Activated naive CD8-positive, alpha-beta T cell treated with anti-CD3 and anti-CD28 coated beads, Interleukin-2, amount 10 ng/mL, durations not matched to agents 7 days and 5 days (primary cell): ENCODE measurements around the gene SART3. TPM values are rescaled to one million over a fixed set of nuclear protein-coding genes. Genes with fewer than 3 reads are reported as not detected.

Experiments used
- ATAC-seq: fragments of 150-1000 bp; cut with Tn5 transposase; one replicate; pipeline ENCODE4 v1.10.0; 2021; ENCODE audit warnings: low read depth, moderate library complexity
- POLR2A ChIA-PET: fragments of 350-600 bp; sonication (Branson Sonifier 250); formaldehyde crosslinking; loops from one replicate; lab custom pipeline; 2021; ENCODE audit warnings: antibody characterized with exemption; lab: Charles Lee
- DNase-seq: peaks from one replicate; pipeline ENCODE4 v3.0.0; 2021
- H3K27ac Mint-ChIP-seq: one replicate; pipeline ENCODE4 v1.8.0; 2022; ENCODE audit warnings: mild to moderate bottlenecking, mixed read lengths
- H3K27me3 Mint-ChIP-seq: one replicate; pipeline ENCODE4 v1.8.0; 2022; ENCODE audit warnings: mild to moderate bottlenecking, moderate library complexity, mixed read lengths
- H3K36me3 Mint-ChIP-seq: one replicate; pipeline ENCODE4 v1.8.0; 2021; ENCODE audit warnings: mild to moderate bottlenecking, mixed read lengths
- H3K4me1 Mint-ChIP-seq: one replicate; pipeline ENCODE4 v1.8.0; 2021; ENCODE audit warnings: mixed read lengths
- H3K4me3 Mint-ChIP-seq: one replicate; pipeline ENCODE4 v1.8.0; 2022; ENCODE audit warnings: mild to moderate bottlenecking, moderate library complexity, mixed read lengths
- H3K9me3 Mint-ChIP-seq: one replicate; pipeline ENCODE4 v1.8.0; 2021; ENCODE audit warnings: mixed read lengths
- total RNA-seq, 2 experiments: library from RNA; stranded (reverse); gene quantifications; one replicate each; pipeline ENCODE4 v1.2.3, GENCODE V29; 2021

SART3 gene
- total RNA-seq, 2 experiments from 2014 or later: 79.9 to 88.3 TPM

- no peak for DNase-seq
- peaks cover 6% of the 10 kb centered on the region for H3K4me1 Mint-ChIP-seq
- H3K27me3 Mint-ChIP-seq: peaks cover 11% of the 10 kb centered on the region
- peaks cover 8% of the 10 kb centered on the region for H3K9me3 Mint-ChIP-seq
- H3K36me3 Mint-ChIP-seq: peaks cover 3% of the 10 kb centered on the region
- POLR2A ChIA-PET: no interaction called here
- H3K4me3 Mint-ChIP-seq: no peak overlapping the region
- no peak overlapping the region for H3K27ac Mint-ChIP-seq
- no peak for ATAC-seq
Observed at GRCh38 chr12:108602976-108603704, 42.2 kb upstream of the SART3 start.

GRCh38 chr12:108602209-108602705 lies 41.3 kb upstream of the SART3 start:
- Mint-ChIP-seq H3K36me3 (peaks cover 3% of the 10 kb centered on the region), H3K4me1 (peaks cover 6% of the 10 kb centered on the region), H3K9me3 (peaks cover 8% of the 10 kb centered on the region), H3K4me3 (no peak overlapping the region), H3K27ac (peak overlapping the region; percentile 51), H3K27me3 (peaks cover 11% of the 10 kb centered on the region)
- DNase-seq (no peak), ATAC-seq (no peak)
- POLR2A ChIA-PET: no interaction called here

GRCh38 chr12:108600702-108601007 lies 39.7 kb upstream of the SART3 start:
- Mint-ChIP-seq H3K9me3 (peaks cover 5% of the 10 kb centered on the region), H3K36me3 (peaks cover 3% of the 10 kb centered on the region), H3K4me1 (peaks cover 4% of the 10 kb centered on the region), H3K4me3 (no peak overlapping the region), H3K27me3 (peaks cover 11% of the 10 kb centered on the region), H3K27ac (no peak overlapping the region)
- POLR2A ChIA-PET: no interaction called here
- ATAC-seq (no peak), DNase-seq (no peak)

GRCh38 chr12:108599948-108600701 lies 39.2 kb upstream of the SART3 start:
- no peak for ATAC-seq
- H3K36me3 Mint-ChIP-seq: no peaks in the 10 kb centered on the region
- H3K27me3 Mint-ChIP-seq: peaks cover 8% of the 10 kb centered on the region
- no peak overlapping the region for H3K27ac Mint-ChIP-seq
- H3K9me3 Mint-ChIP-seq: no peaks in the 10 kb centered on the region
- DNase-seq: no peak
- H3K4me3 Mint-ChIP-seq: no peak overlapping the region
- POLR2A ChIA-PET: no interaction called here
- H3K4me1 Mint-ChIP-seq: no peaks in the 10 kb centered on the region

GRCh38 chr12:108599541-108599940 lies 38.6 kb upstream of the SART3 start:
- no peaks in the 10 kb centered on the region for H3K4me1 Mint-ChIP-seq
- POLR2A ChIA-PET: no interaction called here
- DNase-seq (no peak), ATAC-seq (no peak)
- H3K36me3 Mint-ChIP-seq: no peaks in the 10 kb centered on the region
- no peak overlapping the region for H3K27ac Mint-ChIP-seq
- peaks cover 7% of the 10 kb centered on the region for H3K27me3 Mint-ChIP-seq
- H3K4me3 Mint-ChIP-seq: no peak overlapping the region
- H3K9me3 Mint-ChIP-seq: no peaks in the 10 kb centered on the region

GRCh38 chr12:108598553-108599250 lies 37.7 kb upstream of the SART3 start:
- H3K27ac Mint-ChIP-seq: no peak overlapping the region
- no peak for DNase-seq
- no peak overlapping the region for H3K4me3 Mint-ChIP-seq
- no peaks in the 10 kb centered on the region for H3K9me3 Mint-ChIP-seq
- POLR2A ChIA-PET: no interaction called here
- H3K36me3 Mint-ChIP-seq: no peaks in the 10 kb centered on the region
- no peaks in the 10 kb centered on the region for H3K4me1 Mint-ChIP-seq
- peaks cover 5% of the 10 kb centered on the region for H3K27me3 Mint-ChIP-seq
- no peak for ATAC-seq

- no peaks in the 10 kb centered on the region for H3K9me3 Mint-ChIP-seq
- peaks cover 5% of the 10 kb centered on the region for H3K27me3 Mint-ChIP-seq
- POLR2A ChIA-PET: no interaction called here
- no peaks in the 10 kb centered on the region for H3K4me1 Mint-ChIP-seq
- H3K27ac Mint-ChIP-seq: no peak within 1 kb of the TSS
- DNase-seq (no peak), ATAC-seq (no peak)
- no peaks in the 10 kb centered on the region for H3K36me3 Mint-ChIP-seq
- H3K4me3 Mint-ChIP-seq: no peak within 1 kb of the TSS
Observed at GRCh38 chr12:108597559-108598471, 36.8 kb upstream of the SART3 start, which contains the start of gene TMEM119. TMEM119 (minus strand) TSS chr12:108598084; CDS start chr12:108592383, 5,701 bp downstream.

- Mint-ChIP-seq H3K9me3 (no peaks in the 10 kb centered on the region), H3K4me3 (no peak overlapping the region), H3K4me1 (no peaks in the 10 kb centered on the region), H3K27me3 (peaks cover 3% of the 10 kb centered on the region), H3K27ac (no peak overlapping the region), H3K36me3 (no peaks in the 10 kb centered on the region)
- POLR2A ChIA-PET: no interaction called here
- ATAC-seq (no peak), DNase-seq (no peak)
Observed at GRCh38 chr12:108596854-108597558, 36.0 kb upstream of the SART3 start.

- ATAC-seq (no peak), DNase-seq (no peak)
- no peaks in the 10 kb centered on the region for H3K4me1 Mint-ChIP-seq
- peaks cover 3% of the 10 kb centered on the region for H3K27me3 Mint-ChIP-seq
- no peaks in the 10 kb centered on the region for H3K9me3 Mint-ChIP-seq
- H3K27ac Mint-ChIP-seq: no peak overlapping the region
- POLR2A ChIA-PET: interaction anchor here (0.6 kb wide), 1 partner anchor 395 kb away, joined by 3 read pairs; no protein-coding TSS in a partner anchor
- no peak overlapping the region for H3K4me3 Mint-ChIP-seq
- H3K36me3 Mint-ChIP-seq: no peaks in the 10 kb centered on the region
Observed at GRCh38 chr12:108595711-108596647, 35.0 kb upstream of the SART3 start.

- Mint-ChIP-seq H3K9me3 (no peaks in the 10 kb centered on the region), H3K4me1 (no peaks in the 10 kb centered on the region), H3K27ac (no peak overlapping the region), H3K4me3 (no peak overlapping the region), H3K27me3 (peaks cover 2% of the 10 kb centered on the region), H3K36me3 (no peaks in the 10 kb centered on the region)
- DNase-seq (no peak), ATAC-seq (no peak)
- POLR2A ChIA-PET: no interaction called here
Observed at GRCh38 chr12:108594960-108595710, 34.2 kb upstream of the SART3 start.

GRCh38 chr12:108594323-108594903 lies 33.4 kb upstream of the SART3 start:
- Mint-ChIP-seq H3K4me1 (no peaks in the 10 kb centered on the region), H3K27ac (no peak overlapping the region), H3K9me3 (no peaks in the 10 kb centered on the region), H3K27me3 (no peaks in the 10 kb centered on the region), H3K36me3 (no peaks in the 10 kb centered on the region), H3K4me3 (no peak overlapping the region)
- DNase-seq (no peak), ATAC-seq (no peak)
- POLR2A ChIA-PET: no interaction called here
